CD14-positive monocyte (primary cell): ENCODE measurements around the gene GPR132. TPM values are rescaled to one million over a fixed set of nuclear protein-coding genes. Genes with fewer than 3 reads are reported as not detected.
A peak's percentile ranks its signal among the peaks of the same experiment; 100 is the strongest.

Experiments used
- DNase-seq, 3 donors: peaks; one replicate each; pipeline ENCODE4 v3.0.0-alpha.2; 2011 to 2022
- H2AFZ ChIP-seq: 2 replicates; pipeline ENCODE4 v1.6.0; 2012; ENCODE audit warnings: mild to moderate bottlenecking, low read depth, low read length, inconsistent platforms; ENCODE audit not compliant: insufficient read depth, poor library complexity, severe bottlenecking
- H3K27ac ChIP-seq, 2 donors: 1 replicate in 1 of 2; 2 replicates in 1 of 2; pipeline ENCODE4 v1.5.1; 2012 to 2013; ENCODE audit warnings: low read length in 2 of 2, control low read depth in 1 of 2, inconsistent platforms in 1 of 2, low read depth in 1 of 2, mild to moderate bottlenecking in 1 of 2
- H3K27me3 ChIP-seq, 2 donors: one replicate each; pipeline versions ENCODE4 v1.6.0 to v1.6.1; 2011 to 2013; ENCODE audit warnings: low read length in 2 of 2; ENCODE audit not compliant: control insufficient read depth in 2 of 2, insufficient read depth in 2 of 2
- H3K36me3 ChIP-seq, 2 donors: replicated peaks in 1 of 2; 1 replicate in 1 of 2; 2 replicates in 1 of 2; pipeline versions ENCODE4 v1.5.1 to v1.6.1; 2012 to 2013; ENCODE audit warnings: low read length in 2 of 2, control low read depth in 1 of 2, inconsistent platforms in 1 of 2, mild to moderate bottlenecking in 1 of 2; ENCODE audit not compliant: insufficient read depth in 2 of 2, control insufficient read depth in 1 of 2
- H3K4me1 ChIP-seq, 2 donors: 1 replicate in 1 of 2; 2 replicates in 1 of 2; pipeline versions ENCODE4 v1.5.1 to v1.6.1; 2012 to 2013; ENCODE audit warnings: low read length in 2 of 2, control low read depth in 1 of 2, inconsistent platforms in 1 of 2, mild to moderate bottlenecking in 1 of 2, moderate library complexity in 1 of 2; ENCODE audit not compliant: insufficient read depth in 2 of 2, control insufficient read depth in 1 of 2
- H3K4me2 ChIP-seq: replicated peaks from 2 replicates; pipeline ENCODE3; 2012; ENCODE audit warnings: low read length, moderate library complexity, mild to moderate bottlenecking; ENCODE audit not compliant: poor library complexity, severe bottlenecking; ENCODE audit errors: extremely low read depth
- H3K4me3 ChIP-seq, 3 experiments: fragments of 200-600 bp in 1 of 3; sonication (generic) in 1 of 3; replicated peaks in 1 of 3; 1 replicate in 2 of 3; 2 replicates in 1 of 3; pipeline ENCODE4 v1.5.1; 2011 to 2013; ENCODE audit warnings: low read length in 3 of 3, mild to moderate bottlenecking in 3 of 3, control low read depth in 2 of 3, low read depth in 2 of 3, inconsistent platforms in 1 of 3, moderate library complexity in 1 of 3
- H3K79me2 ChIP-seq: 2 replicates; pipeline ENCODE4 v1.6.0; 2012; ENCODE audit warnings: mild to moderate bottlenecking, control low read depth, inconsistent platforms, low read length, moderate library complexity; ENCODE audit not compliant: insufficient read depth
- H3K9ac ChIP-seq: 2 replicates; pipeline ENCODE4 v1.6.0; 2017; ENCODE audit warnings: low read length, mild to moderate bottlenecking; ENCODE audit not compliant: insufficient read depth, poor library complexity, severe bottlenecking
- H3K9me3 ChIP-seq, 2 donors: replicated peaks in 1 of 2; 1 replicate in 1 of 2; 2 replicates in 1 of 2; pipeline versions ENCODE4 v1.5.1 to v1.6.1; 2012 to 2013; ENCODE audit warnings: low read length in 2 of 2, control low read depth in 1 of 2; ENCODE audit not compliant: control insufficient read depth in 1 of 2, insufficient read depth in 1 of 2
- H4K20me1 ChIP-seq: 2 replicates; pipeline ENCODE4 v1.6.0; 2012; ENCODE audit warnings: mild to moderate bottlenecking, low read length, control low read depth, moderate library complexity; ENCODE audit not compliant: insufficient read depth
- H3K27ac Mint-ChIP-seq, 7 donors: one replicate each; pipeline ENCODE4 v1.8.0; 2020; ENCODE audit warnings: mild to moderate bottlenecking in 7 of 7, mixed read lengths in 7 of 7, moderate library complexity in 6 of 7, inconsistent platforms in 2 of 7
- H3K27me3 Mint-ChIP-seq, 3 donors: one replicate each; pipeline ENCODE4 v1.8.0; 2021 to 2022; ENCODE audit warnings: low read depth in 3 of 3, mild to moderate bottlenecking in 3 of 3, mixed read lengths in 3 of 3, moderate library complexity in 3 of 3, inconsistent platforms in 1 of 3
- H3K36me3 Mint-ChIP-seq, 2 donors: one replicate each; pipeline ENCODE4 v1.8.0; 2020; ENCODE audit warnings: mixed read lengths in 2 of 2, inconsistent platforms in 1 of 2, mild to moderate bottlenecking in 1 of 2
- H3K4me1 Mint-ChIP-seq: one replicate; pipeline ENCODE4 v1.8.0; 2020; ENCODE audit warnings: mild to moderate bottlenecking, mixed read lengths
- H3K4me3 Mint-ChIP-seq, 2 donors: one replicate each; pipeline ENCODE4 v1.8.0; 2020; ENCODE audit warnings: mild to moderate bottlenecking in 2 of 2, mixed read lengths in 2 of 2, moderate library complexity in 1 of 2
- H3K9me3 Mint-ChIP-seq, 7 donors: one replicate each; pipeline ENCODE4 v1.8.0; 2020 to 2022; ENCODE audit warnings: mixed read lengths in 7 of 7, mild to moderate bottlenecking in 6 of 7, moderate library complexity in 6 of 7, inconsistent platforms in 2 of 7
- WGBS: methylation state at CpG from one replicate; pipeline ENCODE4 v1.1.5; 2013; ENCODE audit warnings: missing lambda C conversion rate; ENCODE audit not compliant: insufficient coverage; 5-methylcytosine and 5-hydroxymethylcytosine counted together
- intact Hi-C, 2 donors: fragments of 100-400 bp; cut with micrococcal nuclease; formaldehyde crosslinking; loops; one replicate each; pipeline versions ENCODE4 v1.15.0 to v1.15.1; 2023
- polyA plus RNA-seq, 3 donors: library from polyadenylated mRNA; depleted of rRNA in 1 of 3; unstranded in 2 of 3; stranded (reverse) in 1 of 3; fragments of 300-500 nt in 2 of 3; fragments of >200 nt in 1 of 3; fragmentation: Illumina TruSeq in 2 of 3; gene quantifications; 1 replicate in 2 of 3; 2 replicates in 1 of 3; pipeline ENCODE4 v1.2.3, GENCODE V29; 2012 to 2021
- TF ChIP-seq, protein P1 (sequence below): fragments of 200-600 bp; IDR thresholded peaks from one replicate; pipeline ENCODE4 v1.8.0; 2022; ENCODE audit warnings: antibody characterized with exemption, mild to moderate bottlenecking

GPR132 gene
- polyA plus RNA-seq, 3 donors: 6.3 to 19.0 (median 13.0) TPM

- Histone ChIP-seq H3K27ac (no peak overlapping the region), H3K9ac (peak overlapping the region; percentile 57), H2AFZ (peak overlapping the region; percentile 77), H3K27me3 (peaks cover 14 to 46% of the 10 kb centered on the region in 2 donors), H3K4me2 (peak overlapping the region; percentile 72), H3K4me1 (peaks cover 10 to 25% of the 10 kb centered on the region in 2 donors), H4K20me1 (no peaks in the 10 kb centered on the region), H3K36me3 (no peaks in the 10 kb centered on the region), H3K9me3 (no peaks in the 10 kb centered on the region), H3K4me3 (peak overlapping the region; percentile 45 to 77 (median 57)), H3K79me2 (no peaks in the 10 kb centered on the region)
- H3K27ac Mint-ChIP-seq: no peak overlapping the region
- peak in 2 of 3 donors; percentile 24 to 35 for DNase-seq
- intact Hi-C loops: loop anchor here (2.0 to 5.0 kb wide), 3 partner anchors 40 to 115 kb away; no protein-coding TSS in a partner anchor
- H3K9me3 Mint-ChIP-seq: peaks cover 0 to 11% (median 1%) of the 10 kb centered on the region in 7 donors
- peaks cover 0 to 2% of the 10 kb centered on the region in 2 donors for H3K36me3 Mint-ChIP-seq
- TF ChIP-seq, protein P1, sequence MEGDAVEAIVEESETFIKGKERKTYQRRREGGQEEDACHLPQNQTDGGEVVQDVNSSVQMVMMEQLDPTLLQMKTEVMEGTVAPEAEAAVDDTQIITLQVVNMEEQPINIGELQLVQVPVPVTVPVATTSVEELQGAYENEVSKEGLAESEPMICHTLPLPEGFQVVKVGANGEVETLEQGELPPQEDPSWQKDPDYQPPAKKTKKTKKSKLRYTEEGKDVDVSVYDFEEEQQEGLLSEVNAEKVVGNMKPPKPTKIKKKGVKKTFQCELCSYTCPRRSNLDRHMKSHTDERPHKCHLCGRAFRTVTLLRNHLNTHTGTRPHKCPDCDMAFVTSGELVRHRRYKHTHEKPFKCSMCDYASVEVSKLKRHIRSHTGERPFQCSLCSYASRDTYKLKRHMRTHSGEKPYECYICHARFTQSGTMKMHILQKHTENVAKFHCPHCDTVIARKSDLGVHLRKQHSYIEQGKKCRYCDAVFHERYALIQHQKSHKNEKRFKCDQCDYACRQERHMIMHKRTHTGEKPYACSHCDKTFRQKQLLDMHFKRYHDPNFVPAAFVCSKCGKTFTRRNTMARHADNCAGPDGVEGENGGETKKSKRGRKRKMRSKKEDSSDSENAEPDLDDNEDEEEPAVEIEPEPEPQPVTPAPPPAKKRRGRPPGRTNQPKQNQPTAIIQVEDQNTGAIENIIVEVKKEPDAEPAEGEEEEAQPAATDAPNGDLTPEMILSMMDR: no peak
- 4% methylated on average over 60 of the region's 60 CpGs for WGBS
- H3K4me3 Mint-ChIP-seq: peak overlapping the region; percentile 78 to 85
- H3K27me3 Mint-ChIP-seq: peaks cover 30 to 74% (median 33%) of the 10 kb centered on the region in 3 donors
- H3K4me1 Mint-ChIP-seq: peaks cover 15% of the 10 kb centered on the region
These were observed 22.2 kb upstream of the GPR132 start for GRCh38 chr14:105087308-105087962.

DNA sequence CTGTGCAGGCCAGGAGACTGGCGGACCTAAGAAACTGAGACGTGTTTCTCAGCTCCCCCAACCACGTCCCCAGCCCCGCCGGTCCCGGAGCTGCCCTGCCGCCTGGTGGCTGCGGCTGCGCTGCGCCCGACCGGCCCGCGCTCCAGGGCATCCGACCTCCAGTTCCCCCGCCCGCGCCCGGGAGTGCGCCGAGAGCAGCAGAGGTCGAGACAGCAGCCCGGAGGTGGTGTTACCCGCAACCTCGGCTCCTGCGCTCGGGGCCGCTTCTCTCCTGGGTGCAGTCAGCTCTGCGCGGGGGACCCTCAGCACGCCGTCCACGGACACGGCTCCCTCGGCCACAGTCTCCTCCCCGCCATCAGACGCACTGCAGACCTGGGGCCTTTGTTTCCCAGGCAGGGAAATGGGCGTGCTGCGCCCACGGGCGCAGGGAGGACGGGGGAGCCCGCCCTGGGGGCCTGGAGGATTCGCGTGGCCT is 21.6 kb upstream of the GPR132 start:
- 2% methylated on average over 39 of the region's 45 CpGs for WGBS
- Mint-ChIP-seq H3K9me3 (peaks cover 0 to 6% (median 0%) of the 10 kb centered on the region in 7 donors), H3K27ac (peak overlapping the region in 3 of 7 donors; percentile 61 to 77 (median 68)), H3K36me3 (peaks cover 0 to 2% of the 10 kb centered on the region in 2 donors), H3K4me3 (peak overlapping the region; percentile 78 to 85), H3K4me1 (peaks cover 15% of the 10 kb centered on the region), H3K27me3 (peaks cover 25 to 69% (median 27%) of the 10 kb centered on the region in 3 donors)
- H3K4me1 ChIP-seq: peaks cover 10 to 25% of the 10 kb centered on the region in 2 donors
- peak overlapping the region; percentile 57 for H3K9ac ChIP-seq
- TF ChIP-seq, protein P1: peak; percentile 84
- H3K36me3 ChIP-seq: no peaks in the 10 kb centered on the region
- H4K20me1 ChIP-seq: no peaks in the 10 kb centered on the region
- peak; percentile 78 to 83 (median 82) for DNase-seq
- intact Hi-C loops: loop anchor here (2.0 to 5.0 kb wide), 3 partner anchors 40 to 115 kb away; no protein-coding TSS in a partner anchor
- no peaks in the 10 kb centered on the region for H3K79me2 ChIP-seq
- peak overlapping the region; percentile 77 for H2AFZ ChIP-seq
- no peaks in the 10 kb centered on the region for H3K9me3 ChIP-seq
- no peak overlapping the region for H3K27ac ChIP-seq
- peak overlapping the region; percentile 45 to 77 (median 57) for H3K4me3 ChIP-seq
- H3K4me2 ChIP-seq: peak overlapping the region; percentile 72
- H3K27me3 ChIP-seq: peaks cover 14 to 41% of the 10 kb centered on the region in 2 donors
